SW480 (cell line): ENCODE results near the gene SIL1.

Source experiments
- DNase-seq: peaks from one replicate; pipeline ENCODE4 v3.0.0-alpha.2; 2016; ENCODE audit warnings: low spot score

Gene SIL1

GRCh38 chr5:138955013-138955660 is 243.0 kb downstream of the SIL1 start:
- no peak for DNase-seq

- DNase-seq, result no peak
Observed at GRCh38 chr5:138954257-138955012, 243.7 kb downstream of the SIL1 start.

GRCh38 chr5:138953387-138954256 is 244.5 kb downstream of the SIL1 start:
- DNase-seq, result no peak

DNA sequence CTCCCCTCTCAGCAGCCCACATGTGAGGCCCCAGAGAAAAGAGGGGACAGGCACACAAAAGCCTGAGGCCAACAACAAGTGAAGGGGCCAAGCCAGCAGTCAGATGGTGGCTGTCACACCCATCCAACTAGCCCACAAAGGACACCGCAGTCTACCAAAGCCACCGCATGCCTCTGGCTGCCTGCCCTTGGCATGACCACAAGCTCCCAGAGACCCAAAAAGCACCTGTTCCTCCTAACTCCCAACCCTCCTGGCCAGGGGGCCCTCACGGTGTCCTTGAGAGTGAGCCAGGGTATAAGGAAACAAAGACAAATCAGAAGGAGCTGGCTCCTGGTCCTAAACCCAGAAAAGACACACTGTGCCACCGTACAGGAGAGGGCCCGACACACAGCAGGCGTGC is 245.2 kb downstream of the SIL1 start:
- peak; percentile 43 for DNase-seq

DNA sequence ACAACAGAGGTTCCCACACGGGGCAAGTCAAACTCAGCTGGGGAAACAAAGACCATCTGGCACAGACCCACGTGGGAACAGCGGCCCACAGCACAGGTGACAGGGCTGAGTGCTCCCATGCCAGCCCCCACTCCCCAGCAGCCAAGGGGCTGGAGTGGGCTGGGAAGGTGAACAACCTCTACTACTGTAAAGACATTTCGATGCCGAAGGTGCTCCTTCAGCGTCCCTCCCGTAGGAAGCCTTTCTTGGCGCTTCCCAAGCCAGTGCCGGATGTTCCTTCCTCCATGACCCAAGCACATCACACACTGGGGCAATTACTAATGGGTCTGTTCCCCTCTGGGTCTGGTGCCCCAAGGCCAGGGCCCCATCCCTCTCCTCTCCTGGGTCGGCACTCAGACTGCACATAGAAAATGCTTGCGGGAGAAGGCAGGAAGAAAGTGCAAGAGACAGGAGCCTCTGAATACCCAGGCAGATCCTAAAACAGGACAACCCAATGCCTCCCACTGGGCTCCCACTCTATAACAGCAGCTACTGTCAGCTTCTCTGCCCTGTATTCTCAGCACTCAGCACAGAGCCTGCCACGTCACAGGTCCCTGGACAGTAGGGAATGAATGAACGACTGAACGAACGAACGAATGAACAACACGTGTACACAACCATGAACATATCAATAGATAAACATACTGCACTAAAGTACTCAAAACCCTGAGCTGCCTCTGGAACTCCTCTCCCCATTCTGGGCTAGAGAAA is 246.0 kb downstream of the SIL1 start:
- no peak for DNase-seq

GRCh38 chr5:138951091-138951985 is 246.8 kb downstream of the SIL1 start:
- no peak for DNase-seq

DNA sequence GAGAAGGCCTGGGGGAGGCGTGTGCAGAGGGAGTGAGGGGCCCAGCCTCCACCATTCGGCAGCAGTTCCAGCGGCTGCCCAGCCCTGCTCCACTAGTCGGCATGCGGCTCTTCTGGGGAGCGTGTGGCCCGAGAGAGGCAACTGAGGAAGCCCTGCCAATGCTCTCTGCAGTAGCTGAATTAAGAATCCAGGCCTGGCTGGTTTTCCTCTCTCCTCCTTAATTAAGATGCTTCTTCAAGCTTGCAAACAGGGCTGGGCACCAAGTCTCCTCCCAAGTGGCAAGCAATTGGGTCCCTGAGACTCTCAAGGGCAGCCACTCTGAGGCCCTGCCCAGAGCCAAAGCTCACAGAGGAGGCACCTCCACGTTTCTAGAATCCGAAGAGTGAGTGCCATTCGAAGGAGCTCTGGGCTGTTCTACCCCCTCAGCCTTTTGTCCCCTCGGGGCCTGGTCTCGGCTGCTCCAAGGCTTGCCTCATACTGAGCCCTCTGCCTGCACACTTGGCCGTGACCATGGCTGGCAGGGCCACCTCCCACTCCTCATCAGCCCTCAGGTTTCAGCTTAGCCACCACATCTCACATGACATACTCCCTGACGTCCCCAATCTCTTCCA is 247.6 kb downstream of the SIL1 start:
- DNase-seq, result no peak

DNA sequence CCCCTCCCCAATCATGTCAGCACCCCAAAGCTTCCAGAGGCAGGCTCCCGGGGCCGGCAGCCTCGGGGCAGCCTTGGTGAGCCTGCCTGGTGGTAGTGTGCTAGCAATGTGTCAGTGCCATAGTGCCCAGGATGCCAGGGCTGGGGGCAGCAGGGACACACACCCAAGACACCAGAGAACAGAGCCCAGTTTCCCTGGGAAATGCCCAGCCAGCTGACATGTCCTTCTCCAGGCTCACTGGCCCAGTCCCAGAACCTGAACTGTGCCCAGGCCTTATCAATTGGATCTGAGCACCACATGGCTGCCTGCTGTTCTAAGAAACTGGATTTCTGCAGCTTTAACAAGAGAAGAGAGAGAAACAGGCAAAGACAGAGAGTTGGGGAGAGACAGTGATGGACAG is 248.2 kb downstream of the SIL1 start:
- no peak for DNase-seq

- no peak for DNase-seq
Observed at GRCh38 chr5:138949223-138949574, 249.0 kb downstream of the SIL1 start.

- DNase-seq, result no peak
Observed at GRCh38 chr5:138948471-138949222, 249.5 kb downstream of the SIL1 start.

DNA sequence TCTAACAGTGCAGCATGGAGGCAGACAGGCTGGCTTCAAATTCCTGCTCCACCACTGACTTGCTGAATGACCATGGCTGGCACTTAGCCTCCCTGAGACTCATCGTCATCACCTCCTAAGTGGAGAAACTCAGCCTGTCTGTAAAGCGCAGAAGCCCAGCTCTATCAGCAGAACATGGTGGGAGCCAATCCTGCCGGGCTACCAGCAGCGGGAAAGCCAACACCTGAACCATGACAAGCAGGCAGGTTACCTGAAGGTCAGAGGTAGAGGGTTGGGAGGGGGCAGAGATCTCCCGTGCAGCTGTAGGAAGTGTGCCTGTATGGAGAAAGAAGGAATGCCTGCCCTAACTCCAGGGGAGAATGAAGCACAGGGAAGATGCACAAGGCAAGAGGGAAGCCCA is 250.4 kb downstream of the SIL1 start:
- DNase-seq, result no peak

GRCh38 chr5:138946831-138947560 is 251.2 kb downstream of the SIL1 start:
- DNase-seq, result no peak

- DNase-seq, result no peak
Observed at GRCh38 chr5:138946241-138946623, 251.9 kb downstream of the SIL1 start.

DNA sequence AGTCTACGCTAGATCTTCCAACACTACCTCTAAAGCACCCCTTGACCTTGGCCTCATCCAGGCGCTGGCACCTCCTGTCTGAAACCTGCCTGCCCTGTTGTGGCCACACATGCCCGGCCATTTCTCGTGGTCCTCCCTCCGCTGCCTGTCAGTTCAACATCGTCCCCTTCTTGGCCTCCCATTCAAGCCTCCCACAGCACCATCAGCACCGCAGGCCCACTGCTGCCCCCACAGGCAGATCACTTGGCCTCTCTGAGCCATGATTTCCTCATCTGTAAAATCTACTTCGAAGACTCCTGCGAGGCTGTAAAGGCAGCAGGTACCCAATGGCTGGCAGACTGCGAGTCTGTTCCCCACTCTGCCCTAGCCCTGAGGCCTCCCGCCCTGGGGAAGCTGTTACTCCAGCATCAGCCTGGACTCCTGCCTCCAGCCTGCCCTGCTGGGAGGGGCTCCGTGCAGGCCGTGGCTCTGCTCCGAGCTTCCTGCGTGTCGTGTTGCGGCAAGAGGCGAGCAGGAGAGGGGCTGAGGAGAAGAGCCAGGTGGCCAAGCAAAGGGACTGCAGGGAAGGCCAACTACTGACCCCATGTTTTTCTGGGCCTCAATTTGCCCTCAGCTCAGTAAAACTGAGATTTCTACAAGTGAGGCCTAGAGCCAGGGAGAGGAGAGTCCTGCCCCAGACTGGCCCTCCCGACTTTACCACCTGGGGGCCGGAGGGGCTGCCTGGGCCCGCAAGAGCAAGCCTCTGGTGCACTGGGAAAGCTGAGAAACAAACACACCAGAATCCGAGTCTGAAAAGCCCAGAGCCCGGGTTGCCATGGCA is 252.5 kb downstream of the SIL1 start:
- DNase-seq, result no peak

DNA sequence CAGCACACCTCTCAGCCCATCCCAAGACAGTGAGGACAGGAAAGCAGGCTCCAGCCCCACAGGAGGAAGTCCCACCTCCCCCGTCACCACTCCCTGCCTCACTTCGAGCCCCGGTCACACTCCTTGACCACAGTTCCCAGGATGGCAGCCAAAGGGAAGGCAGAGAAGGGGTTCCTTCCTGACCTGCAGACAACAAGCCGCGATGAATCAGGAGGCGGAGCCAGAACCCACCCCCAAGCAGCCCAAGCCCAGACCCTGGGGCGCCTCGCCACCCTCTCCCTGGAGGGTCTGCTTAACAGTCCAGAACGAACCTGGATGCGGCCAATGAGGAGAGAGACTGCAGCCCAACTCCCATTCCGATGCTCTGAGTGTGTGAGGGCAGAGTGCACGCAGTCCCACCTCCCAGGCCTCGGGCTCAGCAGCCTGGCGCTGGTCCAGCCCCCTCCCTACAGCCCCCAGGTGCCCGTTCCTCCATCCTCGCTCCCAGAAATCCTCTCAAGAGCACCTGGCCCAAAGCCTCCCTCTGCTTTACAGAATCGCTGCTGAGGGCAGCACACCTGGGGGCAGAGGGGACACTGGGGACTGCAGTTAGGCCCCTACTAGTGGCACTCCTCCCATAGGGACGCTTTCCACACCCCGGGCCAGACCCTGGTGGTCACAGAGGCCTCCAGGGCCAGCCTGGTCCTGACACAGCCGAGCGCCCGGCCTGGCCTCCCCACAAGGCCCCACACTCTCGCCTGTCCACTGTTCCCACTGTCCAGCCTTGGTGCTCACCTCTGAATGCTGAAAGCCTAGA is 253.4 kb downstream of the SIL1 start:
- DNase-seq, result no peak

GRCh38 chr5:138943599-138944173 is 254.5 kb downstream of the SIL1 start:
- no peak for DNase-seq

DNA sequence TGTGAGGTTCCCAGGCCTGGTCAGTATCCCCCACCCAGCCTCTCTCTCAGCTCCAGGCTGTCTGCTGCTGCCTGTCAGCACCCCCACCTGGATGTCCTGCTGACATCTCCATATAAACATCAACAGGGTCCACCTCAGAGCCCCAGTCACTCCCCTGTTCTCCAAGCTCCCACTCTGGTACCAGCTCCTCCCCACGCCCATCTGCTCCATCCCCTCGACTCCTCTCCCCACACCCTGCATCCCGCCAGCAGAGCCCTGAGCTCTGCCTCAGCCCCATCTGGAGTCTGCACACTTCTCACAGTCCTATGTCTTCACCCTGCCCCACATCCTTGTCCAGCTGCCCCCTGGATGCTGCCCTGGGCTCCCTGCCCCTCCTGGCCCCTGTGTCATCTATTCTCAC is 255.3 kb downstream of the SIL1 start:
- DNase-seq, result no peak
